ENCODE measurements around the gene SLC12A7. TPM values are rescaled to one million over a fixed set of nuclear protein-coding genes. Genes with fewer than 3 reads are reported as not detected.

SLC12A7 gene
- total RNA-seq, 1 experiment from 2014 or later = 28.1 TPM

- TF ChIP-seq ZNF396 (CRISPR knock-in tag; IDR thresholded peaks at IDR 0.05; ENCODE audit: borderline replicate concordance) = no peak
- TF ChIP-seq RELA (CRISPR knock-in tag; IDR thresholded peaks at IDR 0.05; ENCODE audit: borderline replicate concordance) = no peak
- no peak for TF ChIP-seq ZNF263 (CRISPR knock-in tag; IDR thresholded peaks at IDR 0.05; ENCODE audit: low read depth)
- TF ChIP-seq ZNF416 (CRISPR knock-in tag; IDR thresholded peaks at IDR 0.05) = no peak
- TF ChIP-seq ZNF423 (CRISPR knock-in tag; IDR thresholded peaks at IDR 0.05) = no peak
- no peak for TF ChIP-seq SP1 (CRISPR knock-in tag; conservative IDR thresholded peaks at IDR 0.05)
- TF ChIP-seq ZNF281 (CRISPR knock-in tag; IDR thresholded peaks at IDR 0.05) = no peak
- TF ChIP-seq, protein P1, sequence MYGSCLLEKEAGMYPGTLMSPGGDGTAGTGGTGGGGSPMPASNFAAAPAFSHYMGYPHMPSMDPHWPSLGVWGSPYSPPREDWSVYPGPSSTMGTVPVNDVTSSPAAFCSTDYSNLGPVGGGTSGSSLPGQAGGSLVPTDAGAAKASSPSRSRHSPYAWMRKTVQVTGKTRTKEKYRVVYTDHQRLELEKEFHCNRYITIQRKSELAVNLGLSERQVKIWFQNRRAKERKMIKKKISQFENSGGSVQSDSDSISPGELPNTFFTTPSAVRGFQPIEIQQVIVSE (CRISPR knock-in tag; IDR thresholded peaks at IDR 0.05; ENCODE audit: borderline replicate concordance) = no peak
- TF ChIP-seq MXD4 (CRISPR knock-in tag; IDR thresholded peaks at IDR 0.05; ENCODE audit: borderline replicate concordance) = no peak
- TF ChIP-seq, protein P2, sequence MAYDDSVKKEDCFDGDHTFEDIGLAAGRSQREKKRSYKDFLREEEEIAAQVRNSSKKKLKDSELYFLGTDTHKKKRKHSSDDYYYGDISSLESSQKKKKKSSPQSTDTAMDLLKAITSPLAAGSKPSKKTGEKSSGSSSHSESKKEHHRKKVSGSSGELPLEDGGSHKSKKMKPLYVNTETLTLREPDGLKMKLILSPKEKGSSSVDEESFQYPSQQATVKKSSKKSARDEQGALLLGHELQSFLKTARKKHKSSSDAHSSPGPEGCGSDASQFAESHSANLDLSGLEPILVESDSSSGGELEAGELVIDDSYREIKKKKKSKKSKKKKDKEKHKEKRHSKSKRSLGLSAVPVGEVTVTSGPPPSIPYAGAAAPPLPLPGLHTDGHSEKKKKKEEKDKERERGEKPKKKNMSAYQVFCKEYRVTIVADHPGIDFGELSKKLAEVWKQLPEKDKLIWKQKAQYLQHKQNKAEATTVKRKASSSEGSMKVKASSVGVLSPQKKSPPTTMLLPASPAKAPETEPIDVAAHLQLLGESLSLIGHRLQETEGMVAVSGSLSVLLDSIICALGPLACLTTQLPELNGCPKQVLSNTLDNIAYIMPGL (CRISPR knock-in tag; IDR thresholded peaks at IDR 0.05) = no peak
- no peak for TF ChIP-seq ZNF512 (CRISPR knock-in tag; IDR thresholded peaks at IDR 0.05; ENCODE audit: borderline replicate concordance)
- no peak for TF ChIP-seq ZNF121 (CRISPR knock-in tag; IDR thresholded peaks at IDR 0.05)
- TF ChIP-seq, protein P3, sequence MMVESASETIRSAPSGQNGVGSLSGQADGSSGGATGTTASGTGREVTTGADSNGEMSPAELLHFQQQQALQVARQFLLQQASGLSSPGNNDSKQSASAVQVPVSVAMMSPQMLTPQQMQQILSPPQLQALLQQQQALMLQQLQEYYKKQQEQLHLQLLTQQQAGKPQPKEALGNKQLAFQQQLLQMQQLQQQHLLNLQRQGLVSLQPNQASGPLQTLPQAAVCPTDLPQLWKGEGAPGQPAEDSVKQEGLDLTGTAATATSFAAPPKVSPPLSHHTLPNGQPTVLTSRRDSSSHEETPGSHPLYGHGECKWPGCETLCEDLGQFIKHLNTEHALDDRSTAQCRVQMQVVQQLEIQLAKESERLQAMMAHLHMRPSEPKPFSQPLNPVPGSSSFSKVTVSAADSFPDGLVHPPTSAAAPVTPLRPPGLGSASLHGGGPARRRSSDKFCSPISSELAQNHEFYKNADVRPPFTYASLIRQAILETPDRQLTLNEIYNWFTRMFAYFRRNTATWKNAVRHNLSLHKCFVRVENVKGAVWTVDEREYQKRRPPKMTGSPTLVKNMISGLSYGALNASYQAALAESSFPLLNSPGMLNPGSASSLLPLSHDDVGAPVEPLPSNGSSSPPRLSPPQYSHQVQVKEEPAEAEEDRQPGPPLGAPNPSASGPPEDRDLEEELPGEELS (CRISPR knock-in tag; IDR thresholded peaks at IDR 0.05) = no peak
- TF ChIP-seq, protein P4, sequence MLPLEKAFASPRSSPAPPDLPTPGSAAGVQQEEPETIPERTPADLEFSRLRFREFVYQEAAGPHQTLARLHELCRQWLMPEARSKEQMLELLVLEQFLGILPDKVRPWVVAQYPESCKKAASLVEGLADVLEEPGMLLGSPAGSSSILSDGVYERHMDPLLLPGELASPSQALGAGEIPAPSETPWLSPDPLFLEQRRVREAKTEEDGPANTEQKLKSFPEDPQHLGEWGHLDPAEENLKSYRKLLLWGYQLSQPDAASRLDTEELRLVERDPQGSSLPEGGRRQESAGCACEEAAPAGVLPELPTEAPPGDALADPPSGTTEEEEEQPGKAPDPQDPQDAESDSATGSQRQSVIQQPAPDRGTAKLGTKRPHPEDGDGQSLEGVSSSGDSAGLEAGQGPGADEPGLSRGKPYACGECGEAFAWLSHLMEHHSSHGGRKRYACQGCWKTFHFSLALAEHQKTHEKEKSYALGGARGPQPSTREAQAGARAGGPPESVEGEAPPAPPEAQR (CRISPR knock-in tag; IDR thresholded peaks at IDR 0.05) = no peak
These were observed 48.9 kb downstream of the SLC12A7 start (continued) for GRCh38 chr5:1062761-1063568.

- no peaks in the 10 kb centered on the region for H3K27me3 Mint-ChIP-seq (ENCODE audit: low read depth)
- H3K4me3 Mint-ChIP-seq = no peak overlapping the region
- no peak for ATAC-seq
- H3K9me3 Mint-ChIP-seq = no peaks in the 10 kb centered on the region
- DNase-seq (ENCODE audit: low spot score) = no peak
- H3K36me3 Mint-ChIP-seq = peaks cover 3% of the 10 kb centered on the region; the same call in 1 of the 2 replicates
- H3K4me1 Mint-ChIP-seq = no peaks in the 10 kb centered on the region
- H3K27ac Mint-ChIP-seq = no peak overlapping the region
- POLR2A ChIA-PET = no interaction called here
- CTCF ChIA-PET = interaction anchor here (0.9 kb wide), 1 partner anchor 111 kb away, joined by 3 read pairs; no protein-coding TSS in a partner anchor
- TF ChIP-seq CTCF (IDR thresholded peaks at IDR 0.05) (no peak), ZNF423 (CRISPR knock-in tag; IDR thresholded peaks at IDR 0.05) (no peak), ZNF121 (CRISPR knock-in tag; IDR thresholded peaks at IDR 0.05) (no peak), ZNF232 (CRISPR knock-in tag; IDR thresholded peaks at IDR 0.05) (no peak), JUN (CRISPR knock-in tag; IDR thresholded peaks at IDR 0.05) (no peak), ZNF317 (CRISPR knock-in tag; IDR thresholded peaks at IDR 0.05; ENCODE audit: borderline replicate concordance, low read depth) (no peak), ZNF396 (CRISPR knock-in tag; IDR thresholded peaks at IDR 0.05; ENCODE audit: borderline replicate concordance) (no peak), HMGA2 (CRISPR knock-in tag; IDR thresholded peaks at IDR 0.05) (no peak), ZMAT4 (CRISPR knock-in tag; IDR thresholded peaks at IDR 0.05) (no peak), ETV6 (CRISPR knock-in tag; IDR thresholded peaks at IDR 0.05) (no peak), ZNF219 (CRISPR knock-in tag; IDR thresholded peaks at IDR 0.05; ENCODE audit: borderline replicate concordance) (no peak), EMX1 (CRISPR knock-in tag; IDR thresholded peaks at IDR 0.05) (no peak)
These were observed 49.9 kb downstream of the SLC12A7 start for GRCh38 chr5:1061916-1062315.
